ENCODE measurements around the gene C11orf91.
"Not testable (repeated sequence)": the region's sequence is repeated elsewhere in the genome, so short reads cannot be mapped to it uniquely, and the experiment has no call there.

The C11orf91 gene

GRCh38 chr11:33721426-33721825, 20.8 kb upstream of the C11orf91 start:
- no peak for DNase-seq

- DNase-seq: no peak
Observed at GRCh38 chr11:33719587-33719986, 19.0 kb upstream of the C11orf91 start.

GRCh38 chr11:33718440-33718839, 17.8 kb upstream of the C11orf91 start:
- no peak for DNase-seq

- DNase-seq: no peak
Observed at GRCh38 chr11:33716243-33716642, 15.6 kb upstream of the C11orf91 start.

GRCh38 chr11:33713856-33714398, 13.3 kb upstream of the C11orf91 start:
- no peak for DNase-seq

GRCh38 chr11:33713151-33713855, 12.7 kb upstream of the C11orf91 start:
- DNase-seq: no peak

- no peak for DNase-seq
Observed at GRCh38 chr11:33712436-33712835, 11.8 kb upstream of the C11orf91 start.

- DNase-seq: no peak
Observed at GRCh38 chr11:33709466-33709865, 8.8 kb upstream of the C11orf91 start.

- no peak for DNase-seq
Observed at GRCh38 chr11:33708985-33709384, 8.4 kb upstream of the C11orf91 start.

- DNase-seq: not testable (repeated sequence)
Observed at GRCh38 chr11:33707831-33708230, 7.2 kb upstream of the C11orf91 start.

- no peak for DNase-seq
Observed at GRCh38 chr11:33706966-33707365, 6.3 kb upstream of the C11orf91 start.

GRCh38 chr11:33706546-33706945, 5.9 kb upstream of the C11orf91 start:
- DNase-seq: no peak

- no peak for DNase-seq
Observed at GRCh38 chr11:33704240-33705002, 3.8 kb upstream of the C11orf91 start.

GRCh38 chr11:33703788-33704187, 3.2 kb upstream of the C11orf91 start:
- DNase-seq: no peak

- no peak for DNase-seq
Observed at GRCh38 chr11:33703234-33703633, 2.6 kb upstream of the C11orf91 start.

- DNase-seq: no peak
Observed at GRCh38 chr11:33701302-33702230, 940 bp upstream of the C11orf91 start.

- no peak for DNase-seq
Observed at GRCh38 chr11:33700063-33700501, 544 bp downstream of the C11orf91 start.

- DNase-seq: no peak
Observed at GRCh38 chr11:33699515-33700062, 1.0 kb downstream of the C11orf91 start.

GRCh38 chr11:33698921-33699320, 1.7 kb downstream of the C11orf91 start:
- DNase-seq: no peak

- DNase-seq: no peak
Observed at GRCh38 chr11:33697997-33698396, 2.6 kb downstream of the C11orf91 start.

GRCh38 chr11:33696931-33697638, 3.5 kb downstream of the C11orf91 start:
- DNase-seq: no peak

- DNase-seq: no peak
Observed at GRCh38 chr11:33696411-33696810, 4.2 kb downstream of the C11orf91 start.
